HG02610 (cell line): ENCODE measurements around the gene SERPINA7.
"Not testable (repeated sequence)": the region's sequence is repeated elsewhere in the genome, so short reads cannot be mapped to it uniquely, and the experiment has no call there.

Source experiments
- ATAC-seq: cut with Tn5 transposase; IDR thresholded peaks from one replicate; pipeline ENCODE4 v1.9.1; 2021; ENCODE audit warnings: mild to moderate bottlenecking, moderate library complexity; ENCODE audit not compliant: unreplicated experiment

Gene SERPINA7, protein sequence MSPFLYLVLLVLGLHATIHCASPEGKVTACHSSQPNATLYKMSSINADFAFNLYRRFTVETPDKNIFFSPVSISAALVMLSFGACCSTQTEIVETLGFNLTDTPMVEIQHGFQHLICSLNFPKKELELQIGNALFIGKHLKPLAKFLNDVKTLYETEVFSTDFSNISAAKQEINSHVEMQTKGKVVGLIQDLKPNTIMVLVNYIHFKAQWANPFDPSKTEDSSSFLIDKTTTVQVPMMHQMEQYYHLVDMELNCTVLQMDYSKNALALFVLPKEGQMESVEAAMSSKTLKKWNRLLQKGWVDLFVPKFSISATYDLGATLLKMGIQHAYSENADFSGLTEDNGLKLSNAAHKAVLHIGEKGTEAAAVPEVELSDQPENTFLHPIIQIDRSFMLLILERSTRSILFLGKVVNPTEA

DNA sequence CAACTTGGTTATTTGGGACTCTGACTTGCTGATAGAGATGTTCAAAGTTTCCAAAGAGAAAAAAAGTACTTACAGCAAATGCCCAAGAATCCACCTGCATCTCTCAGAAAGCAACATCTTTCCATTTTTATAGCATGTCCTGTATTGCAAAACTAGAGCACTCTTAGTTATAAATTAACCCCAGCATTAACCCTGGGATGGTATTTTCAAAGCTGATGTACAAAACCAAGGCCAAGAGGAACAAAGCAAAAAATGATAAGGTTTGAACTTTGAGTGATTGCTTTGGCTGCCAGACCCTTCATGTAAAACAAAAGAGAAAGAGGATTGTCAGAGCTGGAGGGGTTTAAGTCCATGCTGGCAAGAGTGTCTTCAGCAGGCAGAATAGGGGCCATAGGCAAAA is at the start of gene SERPINA7:
Gene SERPINA7, minus strand, starts transcription at position 103 of the 400 bp plus-strand sequence. CDS start 1,669 bp downstream, outside the sequence.
- no peak for ATAC-seq

GRCh38 chrX:106069048-106069447 is 30.5 kb upstream of the SERPINA7 start:
- no peak for ATAC-seq

GRCh38 chrX:106050054-106050453 is 11.5 kb upstream of the SERPINA7 start:
- ATAC-seq = no peak

- ATAC-seq = no peak
Measured at GRCh38 chrX:106042296-106042695, 3.8 kb upstream of the SERPINA7 start.

DNA sequence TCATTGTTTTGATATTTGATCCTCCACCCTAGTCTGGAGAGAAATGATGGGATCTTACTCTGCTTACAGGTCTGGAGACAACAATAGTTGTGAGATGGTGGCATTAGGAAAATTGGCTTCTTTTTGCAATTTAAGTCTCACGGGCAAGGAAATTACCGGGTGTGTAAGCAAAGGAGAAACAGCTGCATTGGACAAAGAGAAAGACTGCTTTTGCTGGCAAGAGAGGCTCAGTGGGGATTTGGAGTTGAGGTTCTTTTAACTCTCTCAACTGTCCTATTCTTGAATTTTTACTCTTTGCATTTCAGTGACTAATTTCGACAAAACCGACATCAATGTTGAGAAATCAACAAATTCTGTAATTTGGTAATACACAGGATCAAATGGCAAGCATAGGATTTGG is 2.3 kb upstream of the SERPINA7 start:
- no peak for ATAC-seq

- no peak for ATAC-seq
Measured at GRCh38 chrX:106039920-106040319, 1.4 kb upstream of the SERPINA7 start.

DNA sequence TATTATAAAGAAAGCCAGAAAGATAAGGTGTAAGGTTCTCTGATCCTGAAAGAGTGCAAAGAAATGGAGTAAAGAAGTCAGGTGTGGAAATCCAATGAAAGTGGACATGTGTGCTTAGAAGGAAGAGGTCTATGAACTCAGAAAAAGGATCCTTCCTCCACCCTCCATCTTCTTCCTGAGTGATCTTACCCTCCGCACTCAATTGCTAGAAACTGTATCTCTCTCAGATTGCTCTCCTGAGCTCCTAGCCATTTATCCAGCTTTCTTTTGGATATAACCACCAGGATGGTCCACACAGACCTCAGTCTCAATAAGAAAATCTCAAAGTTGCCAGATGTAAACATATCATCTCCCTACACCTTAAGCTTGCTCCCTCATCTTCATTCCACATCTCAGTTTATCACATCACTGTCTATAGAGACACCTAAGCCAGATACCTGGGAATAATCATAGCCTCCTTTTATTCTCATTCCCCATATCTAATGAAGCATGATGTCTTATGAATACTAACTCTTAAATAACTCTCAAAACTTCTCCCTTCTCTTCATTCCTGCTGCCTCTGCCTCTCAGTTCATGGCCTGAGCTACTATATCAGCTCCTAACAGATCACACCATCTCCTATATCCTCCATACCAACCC is 573 bp downstream of the SERPINA7 start:
- no peak for ATAC-seq

DNA sequence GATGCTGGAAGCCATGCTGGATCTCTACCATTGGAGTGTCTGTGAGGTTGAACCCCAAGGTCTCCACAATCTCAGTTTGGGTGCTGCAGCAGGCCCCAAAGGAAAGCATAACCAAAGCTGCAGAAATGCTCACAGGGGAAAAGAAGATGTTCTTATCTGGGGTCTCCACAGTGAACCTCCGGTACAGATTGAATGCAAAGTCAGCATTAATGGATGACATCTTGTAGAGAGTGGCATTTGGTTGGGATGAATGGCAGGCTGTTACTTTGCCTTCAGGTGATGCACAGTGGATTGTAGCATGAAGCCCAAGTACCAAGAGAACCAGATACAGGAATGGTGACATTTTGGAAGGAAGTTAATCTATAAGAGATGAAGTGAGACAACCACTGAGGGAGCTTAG is 1.8 kb downstream of the SERPINA7 start:
- no peak for ATAC-seq

DNA sequence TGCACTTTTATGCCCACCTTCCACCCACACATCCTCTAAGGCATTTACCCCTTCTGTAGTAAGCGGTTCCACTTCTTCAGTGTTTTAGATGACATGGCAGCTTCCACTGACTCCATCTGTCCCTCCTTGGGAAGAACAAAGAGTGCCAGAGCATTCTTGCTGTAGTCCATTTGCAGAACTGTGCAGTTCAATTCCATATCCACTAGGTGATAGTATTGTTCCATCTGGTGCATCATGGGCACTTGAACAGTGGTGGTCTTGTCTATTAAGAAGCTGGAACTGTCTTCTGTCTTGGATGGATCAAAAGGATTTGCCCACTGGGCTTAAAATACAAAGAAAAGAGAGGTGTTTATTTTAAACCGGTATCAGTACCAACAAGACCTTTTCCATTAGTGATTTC is 3.5 kb downstream of the SERPINA7 start:
- ATAC-seq = no peak

DNA sequence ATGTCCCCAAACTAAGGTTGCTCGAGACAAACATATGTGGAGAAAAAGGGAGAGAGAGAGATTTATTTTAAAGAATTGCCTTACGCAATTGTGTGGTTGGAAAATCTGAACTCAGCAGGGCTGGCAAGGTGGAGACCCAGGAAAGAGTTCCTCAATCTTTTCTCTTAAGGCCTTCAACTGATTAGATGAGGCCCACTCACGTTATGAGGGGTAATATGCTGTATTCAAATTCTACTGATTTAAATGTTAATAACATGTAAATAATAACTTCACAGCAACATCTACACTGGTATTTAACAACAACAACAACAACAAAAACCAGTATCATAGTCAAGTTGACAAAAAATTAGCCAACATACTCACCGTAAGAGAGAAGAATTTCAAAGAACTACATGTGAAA is 14.6 kb downstream of the SERPINA7 start:
- no peak for ATAC-seq

DNA sequence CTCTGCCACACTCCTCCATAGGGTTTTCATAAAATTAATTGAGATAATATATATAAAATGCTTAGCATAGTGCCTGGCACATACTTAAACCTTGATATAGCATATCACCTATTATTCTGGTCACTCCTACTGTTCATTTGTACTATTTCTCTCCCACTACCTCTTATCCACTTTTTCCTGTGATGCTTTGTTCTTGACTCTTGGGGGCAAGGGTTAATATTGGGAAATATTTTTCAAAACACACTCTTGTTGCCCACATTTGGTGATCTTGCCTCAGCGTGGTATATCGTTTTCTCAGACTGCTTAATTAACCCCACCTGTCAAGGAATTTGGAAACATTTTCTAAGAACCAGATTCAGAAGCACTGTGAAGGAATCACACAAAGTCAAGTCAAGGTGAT is 16.3 kb downstream of the SERPINA7 start:
- ATAC-seq = no peak

DNA sequence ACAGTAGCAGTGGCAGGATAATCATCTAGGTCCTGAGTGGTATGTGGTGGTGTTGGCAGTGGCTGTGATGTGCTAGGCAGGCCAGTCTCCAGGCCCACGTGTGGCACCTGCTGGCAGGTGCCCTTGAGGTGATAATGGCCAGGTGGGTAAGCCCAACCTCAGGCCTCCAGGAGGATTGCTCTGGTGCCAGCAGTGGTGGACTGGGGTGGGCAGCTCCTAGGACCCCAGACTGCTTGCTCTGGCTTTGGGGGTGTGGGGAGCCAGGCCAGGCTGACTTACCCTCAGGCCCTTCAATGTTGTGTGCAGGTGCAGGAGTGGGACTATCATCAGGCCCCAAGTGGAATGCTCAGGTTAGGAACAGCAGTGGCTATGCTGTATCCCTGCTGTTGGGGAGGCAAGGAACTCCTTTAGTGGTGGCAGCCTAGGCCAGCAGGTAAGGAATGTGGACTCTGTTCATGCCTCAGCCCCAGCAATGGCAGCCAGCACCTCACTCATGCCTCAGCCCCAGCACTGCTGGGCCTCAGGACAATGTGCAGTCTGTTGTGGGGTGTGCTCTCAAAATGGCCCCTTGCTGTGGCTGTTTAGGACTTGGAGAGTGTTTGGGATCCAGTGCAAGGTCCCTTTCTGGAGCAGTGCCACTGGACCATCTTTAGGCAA is 24.3 kb downstream of the SERPINA7 start:
- ATAC-seq = no peak

GRCh38 chrX:106009145-106009544 is 29.4 kb downstream of the SERPINA7 start:
- no peak for ATAC-seq

- no peak for ATAC-seq
Measured at GRCh38 chrX:106007815-106008214, 30.7 kb downstream of the SERPINA7 start.

GRCh38 chrX:106005684-106006083 is 32.8 kb downstream of the SERPINA7 start:
- ATAC-seq = no peak

DNA sequence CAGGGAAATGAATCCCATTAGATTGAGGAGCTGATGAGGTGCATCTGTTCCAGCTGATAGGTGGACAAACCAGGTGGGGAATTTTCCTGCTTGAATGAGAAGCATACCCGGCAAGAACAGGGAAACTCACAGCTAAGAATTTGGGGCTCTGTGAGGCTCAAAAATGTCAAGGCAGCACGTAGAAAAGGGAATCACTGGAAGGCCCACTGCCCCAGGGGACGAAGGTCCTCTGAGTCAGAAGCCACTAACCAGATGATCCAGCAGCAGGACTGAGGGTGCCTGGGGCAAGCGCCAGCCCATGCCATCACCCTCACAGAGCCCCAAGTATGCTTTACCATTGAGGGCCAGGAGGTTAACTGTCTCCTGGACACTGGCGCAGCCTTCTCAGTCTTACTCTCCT is 37.9 kb downstream of the SERPINA7 start:
- not testable (repeated sequence) for ATAC-seq

DNA sequence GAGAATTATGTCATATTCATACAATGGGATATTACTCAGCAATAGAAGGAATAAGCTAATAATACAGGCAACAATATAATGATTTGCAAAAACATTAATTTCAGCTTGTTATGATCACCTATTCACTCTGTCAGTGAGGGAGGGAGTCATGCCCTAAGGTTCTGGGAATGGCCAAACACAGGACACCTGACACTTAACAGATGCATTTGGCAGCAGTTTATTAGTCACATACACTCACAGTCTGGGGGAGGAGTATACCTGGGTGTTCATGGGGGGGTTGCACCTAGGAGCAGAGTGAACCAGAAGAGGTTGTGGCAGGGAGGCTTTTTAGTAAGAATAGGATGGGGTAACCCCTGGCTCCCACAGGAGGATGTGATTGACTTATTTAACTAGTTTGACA is 38.3 kb downstream of the SERPINA7 start:
- no peak for ATAC-seq

- no peak for ATAC-seq
Measured at GRCh38 chrX:105999294-105999693, 39.2 kb downstream of the SERPINA7 start.

- ATAC-seq = not testable (repeated sequence)
Measured at GRCh38 chrX:105988487-105988886, 50.0 kb downstream of the SERPINA7 start.
